ENCODE data around the gene GALNS. TPM values are rescaled to one million over a fixed set of nuclear protein-coding genes. Genes with fewer than 3 reads are reported as not detected.
A peak's percentile ranks its signal among the peaks of the same experiment; 100 is the strongest.

Gene GALNS
- total and polyA plus RNA-seq, 12 donors = 12.6 to 63.1 (median 36.2) TPM

DNA sequence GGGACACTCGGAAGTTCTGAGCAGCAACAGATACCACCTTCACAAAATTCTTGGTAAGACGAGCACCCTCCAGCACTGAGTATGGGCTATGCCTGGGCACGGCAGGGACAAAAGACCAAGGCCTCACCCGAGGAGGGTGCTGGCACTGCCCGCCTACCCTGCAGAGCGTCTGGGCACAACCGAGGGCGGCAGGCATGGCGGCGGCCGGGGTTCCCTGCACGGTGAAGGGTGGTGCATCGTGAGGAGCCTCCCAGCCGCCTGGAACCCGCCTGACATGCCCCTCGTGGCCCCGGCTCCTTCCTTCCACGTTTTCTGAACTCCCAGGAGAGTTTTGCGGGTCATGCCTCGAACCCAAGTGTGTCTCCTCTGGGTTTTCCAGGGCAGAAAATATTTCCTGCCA lies 18.9 kb downstream of the GALNS start:
- Histone ChIP-seq H3K9me3 (replicated peaks in 1 of 3) (no peaks in the 10 kb centered on the region), H3K36me3 (replicated peaks in 1 of 2) (peaks cover 0 to 23% of the 10 kb centered on the region in 2 donors), H3K4me3 (no peak overlapping the region), H3K27ac (no peak overlapping the region), H3K27me3 (no peaks in the 10 kb centered on the region), H3K4me1 (replicated peaks in 1 of 2) (no peaks in the 10 kb centered on the region)
- 93 to 98% (median 94%) methylated on average over 4 to 20 of the region's 20 CpGs for WGBS, 4 donors
- no peak for DNase-seq
- intact Hi-C loops (cut with DNase I) = no loop called here
- no peak for TF ChIP-seq POLR2A (IDR thresholded peaks at IDR 0.05)
- TF ChIP-seq, protein P1, sequence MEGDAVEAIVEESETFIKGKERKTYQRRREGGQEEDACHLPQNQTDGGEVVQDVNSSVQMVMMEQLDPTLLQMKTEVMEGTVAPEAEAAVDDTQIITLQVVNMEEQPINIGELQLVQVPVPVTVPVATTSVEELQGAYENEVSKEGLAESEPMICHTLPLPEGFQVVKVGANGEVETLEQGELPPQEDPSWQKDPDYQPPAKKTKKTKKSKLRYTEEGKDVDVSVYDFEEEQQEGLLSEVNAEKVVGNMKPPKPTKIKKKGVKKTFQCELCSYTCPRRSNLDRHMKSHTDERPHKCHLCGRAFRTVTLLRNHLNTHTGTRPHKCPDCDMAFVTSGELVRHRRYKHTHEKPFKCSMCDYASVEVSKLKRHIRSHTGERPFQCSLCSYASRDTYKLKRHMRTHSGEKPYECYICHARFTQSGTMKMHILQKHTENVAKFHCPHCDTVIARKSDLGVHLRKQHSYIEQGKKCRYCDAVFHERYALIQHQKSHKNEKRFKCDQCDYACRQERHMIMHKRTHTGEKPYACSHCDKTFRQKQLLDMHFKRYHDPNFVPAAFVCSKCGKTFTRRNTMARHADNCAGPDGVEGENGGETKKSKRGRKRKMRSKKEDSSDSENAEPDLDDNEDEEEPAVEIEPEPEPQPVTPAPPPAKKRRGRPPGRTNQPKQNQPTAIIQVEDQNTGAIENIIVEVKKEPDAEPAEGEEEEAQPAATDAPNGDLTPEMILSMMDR (IDR thresholded peaks at IDR 0.05) = no peak

DNA sequence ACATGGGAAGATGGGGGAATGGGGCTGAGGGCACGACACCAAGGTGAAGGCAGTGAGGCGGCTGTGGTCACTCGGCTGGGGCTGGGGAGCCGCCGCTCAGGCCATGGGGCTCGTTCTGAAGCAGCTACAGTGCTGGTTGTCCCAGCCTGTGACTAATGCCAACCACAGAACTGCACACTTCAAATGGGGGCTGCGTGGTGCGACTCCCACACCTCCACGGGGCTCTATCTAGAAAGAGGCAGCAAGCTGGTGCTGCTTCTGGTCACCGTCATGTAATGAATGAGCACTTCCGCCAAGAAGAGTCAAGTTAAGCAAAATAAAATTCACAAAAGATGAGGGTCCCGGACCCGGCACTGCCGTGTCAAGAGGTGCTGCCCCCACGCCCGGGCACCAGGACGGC lies 20.0 kb downstream of the GALNS start:
- H3K9me3 ChIP-seq (replicated peaks in 1 of 3) = no peaks in the 10 kb centered on the region
- DNase-seq = no peak
- intact Hi-C loops (cut with DNase I) = no loop called here
- H3K27me3 ChIP-seq = no peaks in the 10 kb centered on the region
- no peak overlapping the region for H3K27ac ChIP-seq
- no peaks in the 10 kb centered on the region for H3K4me1 ChIP-seq (replicated peaks in 1 of 2)
- peaks cover 0 to 23% of the 10 kb centered on the region in 2 donors for H3K36me3 ChIP-seq (replicated peaks in 1 of 2)
- no peak for TF ChIP-seq POLR2A (IDR thresholded peaks at IDR 0.05)
- TF ChIP-seq, protein P1 (IDR thresholded peaks at IDR 0.05) = no peak
- WGBS, 4 donors = 93 to 95% (median 93%) methylated on average over 16 to 17 of the region's 17 CpGs
- no peak overlapping the region for H3K4me3 ChIP-seq

DNA sequence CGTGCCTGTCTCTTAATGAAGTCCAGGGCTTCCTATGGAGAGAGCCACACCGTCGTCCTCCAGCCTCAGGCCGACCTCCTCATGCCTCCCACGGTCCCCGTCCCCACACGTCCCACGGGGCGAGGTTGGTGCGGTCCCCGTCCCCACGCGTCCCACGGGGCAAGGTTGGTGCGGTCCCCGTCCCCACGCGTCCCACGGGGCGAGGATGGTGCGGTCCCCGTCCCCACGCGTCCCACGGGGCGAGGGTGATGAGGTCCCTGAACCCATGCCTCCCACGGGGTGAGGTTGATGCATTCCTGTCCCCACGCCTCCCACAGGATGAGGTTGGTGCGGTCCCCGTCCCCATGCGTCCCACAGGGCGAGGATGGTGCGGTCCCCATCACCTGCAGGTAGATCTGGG lies 20.9 kb downstream of the GALNS start:
- H3K36me3 ChIP-seq (replicated peaks in 1 of 2) = peaks cover 0 to 22% of the 10 kb centered on the region in 2 donors
- WGBS, 4 donors = 89 to 97% (median 95%) methylated on average over 30 to 33 of the region's 33 CpGs
- intact Hi-C loops (cut with DNase I) = no loop called here

DNA sequence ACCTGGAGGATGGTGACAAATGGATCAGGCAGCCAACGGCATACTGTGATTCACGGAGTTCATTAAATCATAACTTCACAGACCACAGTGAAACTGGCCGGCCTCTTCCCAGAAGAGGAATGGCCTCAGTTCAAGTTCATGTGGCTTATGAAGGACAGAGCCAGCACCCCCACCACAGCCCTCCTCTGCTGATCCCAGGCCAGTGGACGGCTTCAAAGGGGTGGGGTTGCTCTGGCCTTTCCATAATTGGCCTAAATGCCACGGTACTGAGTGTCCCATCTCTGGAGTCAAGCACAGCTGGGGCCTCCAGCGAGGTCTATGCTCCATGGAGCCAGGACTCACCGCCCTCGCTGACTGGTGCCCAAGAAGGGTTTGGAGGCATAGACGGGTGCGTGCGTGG lies 21.4 kb downstream of the GALNS start:
- H3K27me3 ChIP-seq = no peaks in the 10 kb centered on the region
- no peaks in the 10 kb centered on the region for H3K4me1 ChIP-seq (replicated peaks in 1 of 2)
- DNase-seq = peak in 1 of 7 donors; percentile 71
- intact Hi-C loops (cut with DNase I) = no loop called here
- peaks cover 0 to 18% of the 10 kb centered on the region in 2 donors for H3K36me3 ChIP-seq (replicated peaks in 1 of 2)
- H3K4me3 ChIP-seq = no peak overlapping the region
- peak overlapping the region in 2 of 5 donors; percentile 12 to 55 for H3K27ac ChIP-seq
- WGBS, 4 donors = 71 to 84% (median 80%) methylated on average over 10 to 11 of the region's 11 CpGs
- no peak for TF ChIP-seq POLR2A (IDR thresholded peaks at IDR 0.05)
- TF ChIP-seq, protein P1 (IDR thresholded peaks at IDR 0.05) = no peak
- no peaks in the 10 kb centered on the region for H3K9me3 ChIP-seq (replicated peaks in 1 of 3)

More for the DNA sequence above, 20.9 kb downstream of the GALNS start:
- DNase-seq = no peak
- H3K27me3 ChIP-seq = no peaks in the 10 kb centered on the region
- no peak overlapping the region for H3K4me3 ChIP-seq
- no peaks in the 10 kb centered on the region for H3K9me3 ChIP-seq (replicated peaks in 1 of 3)
- peak overlapping the region in 2 of 5 donors; percentile 12 to 55 for H3K27ac ChIP-seq
- no peaks in the 10 kb centered on the region for H3K4me1 ChIP-seq (replicated peaks in 1 of 2)
- no peak for TF ChIP-seq POLR2A (IDR thresholded peaks at IDR 0.05)
- TF ChIP-seq, protein P1 (IDR thresholded peaks at IDR 0.05) = no peak

All from adrenal gland (tissue), 12 donors.